Small intestine (tissue), 7 donors: Measurements from ENCODE around the gene WWTR1. TPM values are rescaled to one million over a fixed set of nuclear protein-coding genes. Genes with fewer than 3 reads are reported as not detected.

ENCODE experiments used
- DNase-seq, 2 donors: peaks; one replicate each; pipeline versions ENCODE4 v3.0.0 to v3.0.0-alpha.2; 2013
- FAIRE-seq: peaks from 2 replicates; lab custom pipeline; 2012; peaks lifted over from hg19 to GRCh38; lab: Jason Lieb, UNC
- H3K27ac ChIP-seq, 3 donors: one replicate each; pipeline ENCODE4 v1.5.1; 2013; ENCODE audit warnings: low read length in 2 of 3, mild to moderate bottlenecking in 2 of 3, control low read depth in 1 of 3, inconsistent platforms in 1 of 3, low read depth in 1 of 3, moderate library complexity in 1 of 3
- H3K27me3 ChIP-seq, 3 donors: one replicate each; pipeline ENCODE4 v1.6.1; 2013; ENCODE audit warnings: low read length in 3 of 3, inconsistent platforms in 1 of 3; ENCODE audit not compliant: control insufficient read depth in 3 of 3, insufficient read depth in 3 of 3
- H3K36me3 ChIP-seq, 3 donors: one replicate each; pipeline ENCODE4 v1.6.1; 2013; ENCODE audit warnings: low read length in 3 of 3, inconsistent platforms in 1 of 3, low read depth in 1 of 3, mild to moderate bottlenecking in 1 of 3, moderate library complexity in 1 of 3; ENCODE audit not compliant: control insufficient read depth in 3 of 3, insufficient read depth in 2 of 3
- H3K4me1 ChIP-seq, 3 donors: one replicate each; pipeline ENCODE4 v1.6.1; 2013; ENCODE audit warnings: low read length in 2 of 3, inconsistent platforms in 1 of 3, low read depth in 1 of 3, mild to moderate bottlenecking in 1 of 3, moderate library complexity in 1 of 3; ENCODE audit not compliant: control insufficient read depth in 3 of 3, insufficient read depth in 2 of 3
- H3K4me3 ChIP-seq, 3 donors: one replicate each; pipeline ENCODE4 v1.5.1; 2013; ENCODE audit warnings: low read length in 3 of 3, control low read depth in 1 of 3, inconsistent platforms in 1 of 3, low read depth in 1 of 3, mild to moderate bottlenecking in 1 of 3, moderate library complexity in 1 of 3
- H3K9me3 ChIP-seq, 2 donors: one replicate each; pipeline ENCODE4 v1.6.1; 2013; ENCODE audit warnings: low read depth in 1 of 2, low read length in 1 of 2; ENCODE audit not compliant: control insufficient read depth in 2 of 2, insufficient read depth in 1 of 2
- whole genome bisulfite sequencing, 3 donors: extraction: QIAGEN DNeasy Blood & Tissue Kit; methylation state at CpG; one replicate each; pipeline ENCODE4 v1.1.7; 2013; 5-methylcytosine and 5-hydroxymethylcytosine counted together
- polyA plus RNA-seq, 4 donors: library from polyadenylated mRNA; stranded (reverse) in 3 of 4; unstranded in 1 of 4; fragments of 200-250 nt in 3 of 4; fragments of 120-200 nt in 1 of 4; gene quantifications; one replicate each; pipeline versions ENCODE4 v1.2.1 to v1.2.3, GENCODE V29; 2013
- donor health status: healthy with polysubstance abuse.
- donor health status: control.
- donor health status: control.
- donor health status: Bipolar disorder and iron deficiency.
- donor health status: healthy.

Gene WWTR1
- polyA plus RNA-seq, 4 donors = 2.0 to 27.3 (median 15.0) TPM

DNA sequence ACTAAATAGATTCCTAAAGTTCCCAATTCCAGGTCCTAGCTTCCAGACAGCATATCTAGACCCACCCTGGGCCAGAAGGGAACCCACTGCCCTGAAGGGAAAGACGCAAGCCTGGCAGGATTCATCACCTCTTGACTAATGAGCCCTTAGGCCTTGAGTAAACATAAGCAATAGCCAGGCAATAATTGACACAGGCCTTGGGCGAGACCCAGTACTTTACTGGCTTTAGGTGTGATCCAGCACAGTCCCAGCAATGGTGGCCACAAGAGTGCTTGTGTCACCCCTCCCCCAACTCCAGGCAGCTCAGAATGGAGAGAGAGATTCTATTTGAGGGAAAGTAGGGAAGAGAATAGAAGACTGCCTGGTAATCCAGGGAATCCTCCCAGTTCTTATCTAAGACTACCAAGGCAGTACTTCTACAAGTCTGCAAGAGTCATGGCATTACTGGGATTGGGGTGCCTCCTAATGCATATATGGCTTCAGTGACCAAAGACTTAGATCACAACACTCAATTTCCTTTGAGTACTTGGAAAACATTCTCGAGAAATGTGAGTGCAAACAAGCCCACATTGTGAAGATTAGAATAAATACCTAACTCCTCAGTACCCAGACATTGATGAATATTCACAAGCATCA, 30.4 kb upstream of the WWTR1 start:
- DNase-seq (no peak), FAIRE-seq (no peak)
- Histone ChIP-seq H3K27ac (no peak overlapping the region), H3K4me3 (no peak overlapping the region), H3K4me1 (no peaks in the 10 kb centered on the region), H3K27me3 (no peaks in the 10 kb centered on the region), H3K36me3 (no peaks in the 10 kb centered on the region), H3K9me3 (peaks cover 0 to 8% of the 10 kb centered on the region in 2 donors)
- 49 to 78% (median 71%) methylated on average over 3 of the region's 3 CpGs for WGBS, 3 donors

DNA sequence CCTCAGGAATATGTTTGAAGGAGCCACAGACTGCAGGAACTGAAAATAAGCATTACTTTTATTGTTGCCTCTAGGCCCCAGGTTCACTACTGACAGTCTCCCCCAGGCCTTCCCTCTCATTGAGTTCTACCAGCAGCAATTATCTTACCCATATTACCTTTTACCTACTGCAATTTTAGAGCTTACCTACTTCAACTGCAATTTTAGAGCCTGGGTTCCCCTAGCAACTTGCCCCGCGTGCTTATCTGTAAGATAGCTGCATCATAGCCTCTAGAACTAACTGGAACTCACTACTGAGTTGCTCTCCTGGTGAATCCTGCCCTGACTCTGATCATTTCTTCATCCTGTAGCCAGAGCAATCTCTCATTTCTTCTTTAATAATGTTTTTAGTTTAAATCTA, 29.2 kb upstream of the WWTR1 start:
- H3K4me3 ChIP-seq = no peak overlapping the region
- no peaks in the 10 kb centered on the region for H3K36me3 ChIP-seq
- no peak for DNase-seq
- no peak for FAIRE-seq
- H3K27ac ChIP-seq = no peak overlapping the region
- H3K4me1 ChIP-seq = no peaks in the 10 kb centered on the region
- no peaks in the 10 kb centered on the region for H3K27me3 ChIP-seq
- WGBS, 3 donors = 84 to 88% (median 87%) methylated on average over 2 of the region's 2 CpGs
- H3K9me3 ChIP-seq = peaks cover 0 to 8% of the 10 kb centered on the region in 2 donors

DNA sequence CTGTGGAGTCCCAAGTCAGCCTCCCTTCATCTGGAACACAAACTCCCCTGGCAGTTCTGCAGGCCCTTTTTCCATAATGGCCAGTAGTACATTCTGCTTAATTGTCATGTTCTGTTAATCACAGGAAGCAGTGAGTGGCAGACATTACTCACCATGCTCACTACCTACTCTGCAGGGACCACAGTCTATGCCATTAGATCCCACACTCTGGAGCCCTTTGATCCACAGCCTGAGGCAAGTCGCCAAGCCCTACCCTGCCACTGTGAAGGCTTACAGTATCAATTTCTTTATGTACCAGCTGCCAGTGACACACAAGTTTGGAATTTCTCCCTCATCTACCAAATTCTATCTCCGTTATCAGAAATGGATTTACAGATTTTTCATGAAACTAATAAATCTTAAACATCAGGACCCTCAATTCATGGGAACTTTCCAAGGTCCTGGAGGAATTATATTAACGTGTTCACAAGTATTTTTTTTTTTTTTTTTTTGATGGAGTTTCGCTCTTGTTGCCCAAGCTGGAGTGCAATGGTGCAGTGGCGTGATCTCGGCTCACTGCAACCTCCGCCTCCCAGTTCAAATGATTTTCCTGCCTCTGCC, 20.6 kb upstream of the WWTR1 start:
- no peaks in the 10 kb centered on the region for H3K36me3 ChIP-seq
- H3K27me3 ChIP-seq = no peaks in the 10 kb centered on the region
- DNase-seq (no peak), FAIRE-seq (no peak)
- WGBS, 3 donors = 83 to 91% (median 88%) methylated on average over 7 of the region's 7 CpGs
- H3K27ac ChIP-seq = no peak overlapping the region
- H3K9me3 ChIP-seq = no peaks in the 10 kb centered on the region
- no peaks in the 10 kb centered on the region for H3K4me1 ChIP-seq
- H3K4me3 ChIP-seq = no peak overlapping the region

DNA sequence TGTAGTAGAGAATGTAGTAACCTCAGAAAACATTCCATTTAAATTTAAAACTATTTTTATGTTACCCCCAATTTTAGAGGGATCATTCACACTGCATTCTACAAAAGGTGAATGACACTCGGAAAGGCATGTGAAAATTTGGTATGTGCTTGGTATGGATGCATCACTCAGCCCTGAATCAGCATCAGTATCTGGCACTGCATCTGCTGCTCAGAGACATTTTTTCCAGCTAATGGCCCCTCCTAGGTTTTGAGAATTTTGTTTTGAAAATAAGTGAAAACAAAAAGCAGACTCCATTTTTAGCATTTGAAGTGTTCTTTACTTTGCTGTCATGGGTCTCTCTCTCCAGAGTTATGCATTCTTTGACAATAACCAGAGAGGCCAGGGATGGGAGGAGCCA, 15.6 kb upstream of the WWTR1 start:
- DNase-seq (no peak), FAIRE-seq (no peak)
- WGBS, 3 donors = 95 to 100% (median 95%) methylated on average over 1 of the region's 1 CpG
- H3K4me3 ChIP-seq = no peak overlapping the region
- no peaks in the 10 kb centered on the region for H3K4me1 ChIP-seq
- H3K36me3 ChIP-seq = no peaks in the 10 kb centered on the region
- H3K27me3 ChIP-seq = peaks cover 0 to 5% (median 0%) of the 10 kb centered on the region in 3 donors
- H3K27ac ChIP-seq = no peak overlapping the region
- H3K9me3 ChIP-seq = no peaks in the 10 kb centered on the region

DNA sequence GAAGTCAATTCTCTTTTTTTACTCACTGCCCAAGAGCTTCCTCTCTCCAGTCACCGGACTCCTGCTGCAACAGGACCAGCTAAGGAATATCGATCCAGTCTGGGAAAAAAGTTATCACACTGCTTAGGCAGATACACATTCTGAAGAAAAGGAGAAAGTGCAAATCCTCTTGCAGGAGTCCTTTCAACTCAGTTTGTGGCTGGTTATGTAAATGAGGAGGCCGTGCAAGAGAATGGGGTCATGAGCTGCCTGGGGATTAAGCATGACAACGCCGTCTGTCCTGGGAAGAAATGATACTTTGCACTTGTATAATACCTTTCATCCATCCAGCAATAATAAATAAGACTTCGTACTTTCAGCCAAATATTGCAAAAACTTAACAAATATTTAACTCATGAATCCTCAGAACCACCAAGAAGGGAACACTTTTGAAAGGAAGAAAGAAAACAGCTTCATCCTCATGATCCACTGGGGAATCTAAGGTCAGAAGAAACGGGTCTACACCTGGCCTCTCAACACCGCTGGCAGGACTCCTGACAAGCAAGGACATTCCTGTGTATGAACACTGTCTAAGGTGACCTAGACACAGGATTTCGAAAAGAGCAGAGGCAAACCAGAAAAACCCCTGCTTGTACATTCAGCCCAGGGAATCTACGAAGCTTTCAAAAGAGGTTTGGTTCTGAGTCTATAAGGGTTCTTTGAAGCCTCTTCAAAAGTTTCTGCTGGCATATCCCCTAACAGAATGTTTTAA, 13.1 kb upstream of the WWTR1 start:
- H3K9me3 ChIP-seq = no peaks in the 10 kb centered on the region
- WGBS, 3 donors = 48 to 52% (median 48%) methylated on average over 10 of the region's 10 CpGs
- no peaks in the 10 kb centered on the region for H3K4me1 ChIP-seq
- H3K36me3 ChIP-seq = no peaks in the 10 kb centered on the region
- peaks cover 0 to 5% (median 2%) of the 10 kb centered on the region in 3 donors for H3K27me3 ChIP-seq
- FAIRE-seq (no peak), DNase-seq (peak in 1 of 2 donors; percentile 16)
- no peak overlapping the region for H3K27ac ChIP-seq
- H3K4me3 ChIP-seq = no peak overlapping the region

DNA sequence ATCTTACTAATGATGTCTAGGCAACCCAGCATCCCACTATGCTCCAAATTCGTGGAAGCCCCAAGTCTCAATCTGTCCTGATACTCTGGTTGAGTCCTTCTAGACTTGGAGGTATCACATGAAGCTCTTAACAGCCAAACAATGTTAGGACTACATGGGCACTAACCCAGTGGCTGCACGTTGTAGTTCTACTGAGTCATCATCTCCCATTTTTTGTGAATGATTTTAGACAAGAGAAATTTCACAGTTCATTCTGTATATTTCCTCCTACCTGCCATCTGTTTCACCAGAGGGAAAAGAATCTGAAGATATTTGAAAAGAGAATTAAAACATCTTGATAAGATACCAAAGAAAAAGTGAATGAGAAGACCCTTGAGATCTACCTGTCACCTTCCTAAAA, 9.8 kb upstream of the WWTR1 start:
- 51 to 80% (median 69%) methylated on average over 2 of the region's 2 CpGs for WGBS, 3 donors

DNA sequence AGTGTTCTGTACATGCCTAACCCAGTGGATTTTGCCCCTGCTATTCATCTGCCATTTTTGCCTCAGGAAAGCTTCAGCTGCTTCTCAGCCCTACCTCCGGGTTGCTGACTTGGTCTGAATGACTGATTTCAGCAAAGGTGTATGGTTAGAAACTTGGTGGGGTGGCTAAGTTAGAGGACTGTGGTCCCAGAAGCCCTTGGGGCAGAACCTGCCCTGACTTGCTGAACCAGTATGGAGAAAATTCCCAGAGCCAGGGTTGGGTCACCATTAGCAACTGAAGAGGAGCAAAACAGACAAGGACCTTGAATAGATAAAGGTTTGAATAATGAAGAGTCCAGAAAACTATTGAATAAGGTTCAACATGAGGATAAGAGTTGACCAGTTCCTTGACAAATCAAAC, 6.1 kb upstream of the WWTR1 start:
- H3K4me3 ChIP-seq = no peak overlapping the region
- no peak for DNase-seq
- H3K27me3 ChIP-seq = peaks cover 0 to 9% (median 2%) of the 10 kb centered on the region in 3 donors
- peaks cover 0 to under 1% (median 0%) of the 10 kb centered on the region in 3 donors for H3K4me1 ChIP-seq
- H3K27ac ChIP-seq = no peak overlapping the region
- no peaks in the 10 kb centered on the region for H3K36me3 ChIP-seq
- no peaks in the 10 kb centered on the region for H3K9me3 ChIP-seq
- WGBS, 3 donors = 70 to 85% (median 84%) methylated on average over 1 of the region's 1 CpG
- no peak for FAIRE-seq

More for the DNA sequence above, 9.8 kb upstream of the WWTR1 start:
- H3K27me3 ChIP-seq = peaks cover 0 to 5% (median 2%) of the 10 kb centered on the region in 3 donors
- H3K4me3 ChIP-seq = no peak overlapping the region
- no peak for FAIRE-seq
- no peak for DNase-seq
- H3K36me3 ChIP-seq = no peaks in the 10 kb centered on the region
- no peak overlapping the region for H3K27ac ChIP-seq
- H3K9me3 ChIP-seq = no peaks in the 10 kb centered on the region
- no peaks in the 10 kb centered on the region for H3K4me1 ChIP-seq

DNA sequence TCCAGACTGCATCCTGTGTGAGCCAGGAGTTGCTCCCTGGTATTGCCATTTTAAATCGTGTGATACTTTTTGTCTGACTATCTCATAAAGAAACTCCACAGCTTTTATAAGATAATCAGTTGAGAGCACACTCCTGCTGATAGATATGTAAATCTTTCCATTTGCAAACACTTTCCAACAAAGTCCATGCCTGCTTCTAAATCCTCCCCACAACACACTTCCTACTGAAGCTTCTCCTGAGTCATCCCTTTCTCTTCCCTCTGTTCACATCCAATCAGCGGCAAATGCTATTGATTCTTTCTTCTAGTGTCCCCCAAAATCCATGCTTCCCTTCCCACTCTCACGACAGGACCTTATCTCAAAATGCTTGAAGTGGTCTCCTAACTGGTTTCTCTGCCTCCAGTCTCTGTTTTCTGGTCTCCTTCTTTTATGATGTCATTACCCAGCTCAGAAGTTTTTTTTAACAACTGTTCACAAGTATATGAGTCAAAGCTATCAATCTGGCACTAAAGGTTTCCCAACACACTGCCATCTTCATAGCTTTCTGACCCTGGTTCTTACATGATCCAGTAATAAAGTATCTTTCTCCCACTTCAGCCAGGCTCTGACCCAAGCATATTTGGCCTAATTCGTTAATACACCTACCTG, 4.5 kb upstream of the WWTR1 start:
- Histone ChIP-seq H3K4me3 (no peak overlapping the region), H3K27ac (no peak overlapping the region)
- WGBS, 3 donors = 61 to 78% (median 68%) methylated on average over 4 of the region's 4 CpGs

More for the DNA sequence above, 4.5 kb upstream of the WWTR1 start:
- Histone ChIP-seq H3K9me3 (no peaks in the 10 kb centered on the region), H3K4me1 (peaks cover 0 to 4% (median under 1%) of the 10 kb centered on the region in 3 donors), H3K36me3 (no peaks in the 10 kb centered on the region), H3K27me3 (peaks cover 0 to 24% (median 0%) of the 10 kb centered on the region in 3 donors)
- DNase-seq (no peak), FAIRE-seq (no peak)
